Daoy (cell line): ENCODE results near the gene TBX6. TPM values are rescaled to one million over a fixed set of nuclear protein-coding genes. Genes with fewer than 3 reads are reported as not detected.

Experiments
- total RNA-seq: library from RNA; depleted of rRNA; stranded (reverse); fragments of >200 nt; shearing (Covaris generic); gene quantifications from 2 replicates; pipeline ENCODE4 v1.2.3, GENCODE V29; 2014; rRNA removed

The TBX6 gene
- total RNA-seq, 1 experiment from 2014 or later, result not detected

Other genes starting within 250 kb of the TBX6 start
- 33.5 and 46.1 TPM in 2 replicates for gene CDIPT, start 228.7 kb downstream of the TBX6 start, total RNA-seq
- 2.6 and 27.0 TPM in 2 replicates for gene SEZ6L2, start 192.4 kb downstream of the TBX6 start, total RNA-seq
- 0.89 and 2.2 TPM in 2 replicates for gene ASPHD1, start 191.4 kb downstream of the TBX6 start, total RNA-seq
- gene KCTD13, start 165.7 kb downstream of the TBX6 start, total RNA-seq, result 9.0 and 24.2 TPM in 2 replicates
- gene TMEM219, start 129.8 kb downstream of the TBX6 start, total RNA-seq, result 39.8 and 41.9 TPM in 2 replicates
- gene TAOK2, start 118.1 kb downstream of the TBX6 start, total RNA-seq, result 25.2 and 26.5 TPM in 2 replicates
- gene HIRIP3, start 96.3 kb downstream of the TBX6 start, total RNA-seq, result 8.8 and 14.0 TPM in 2 replicates
- gene INO80E, start 95.7 kb downstream of the TBX6 start, total RNA-seq, result 70.8 and 136 TPM in 2 replicates
- 0.18 TPM in 1 of 2 replicates, not detected in the other for gene DOC2A, start 80.9 kb downstream of the TBX6 start, total RNA-seq
- gene C16orf92, start 68.7 kb downstream of the TBX6 start, total RNA-seq, result not detected in 2 replicates
- gene TLCD3B, start 60.7 kb downstream of the TBX6 start, total RNA-seq, result not detected in 2 replicates
- 781 and 887 TPM in 2 replicates for gene ALDOA, start 26.2 kb downstream of the TBX6 start, total RNA-seq
- 81.4 and 113 TPM in 2 replicates for gene PPP4C, start 15.9 kb downstream of the TBX6 start, total RNA-seq
- gene YPEL3, start 4.3 kb upstream of the TBX6 start, total RNA-seq, result 0.21 and 1.0 TPM in 2 replicates
- gene GDPD3, start 21.6 kb upstream of the TBX6 start, total RNA-seq, result 0.57 and 0.77 TPM in 2 replicates
- gene MAPK3, start 31.3 kb upstream of the TBX6 start, total RNA-seq, result 7.6 and 11.3 TPM in 2 replicates
- 4.3 and 25.4 TPM in 2 replicates for gene CORO1A, start 91.7 kb upstream of the TBX6 start, total RNA-seq
- gene BOLA2B, start 101.7 kb upstream of the TBX6 start, total RNA-seq, result 1,051 and 1,320 TPM in 2 replicates
- gene SLX1A, start 102.0 kb upstream of the TBX6 start, total RNA-seq, result 48.1 and 67.8 TPM in 2 replicates
- gene SULT1A3, start 107.3 kb upstream of the TBX6 start, total RNA-seq, result 4.9 and 12.8 TPM in 2 replicates
- gene NPIPB13, start 156.6 kb upstream of the TBX6 start, total RNA-seq, result 0.86 and 1.1 TPM in 2 replicates